GM18858 (cell line): ENCODE data around the gene FMO2.

Experiments used
- ATAC-seq: cut with Tn5 transposase; IDR thresholded peaks from one replicate; pipeline ENCODE4 v1.9.1; 2021; ENCODE audit not compliant: unreplicated experiment

Gene FMO2

DNA sequence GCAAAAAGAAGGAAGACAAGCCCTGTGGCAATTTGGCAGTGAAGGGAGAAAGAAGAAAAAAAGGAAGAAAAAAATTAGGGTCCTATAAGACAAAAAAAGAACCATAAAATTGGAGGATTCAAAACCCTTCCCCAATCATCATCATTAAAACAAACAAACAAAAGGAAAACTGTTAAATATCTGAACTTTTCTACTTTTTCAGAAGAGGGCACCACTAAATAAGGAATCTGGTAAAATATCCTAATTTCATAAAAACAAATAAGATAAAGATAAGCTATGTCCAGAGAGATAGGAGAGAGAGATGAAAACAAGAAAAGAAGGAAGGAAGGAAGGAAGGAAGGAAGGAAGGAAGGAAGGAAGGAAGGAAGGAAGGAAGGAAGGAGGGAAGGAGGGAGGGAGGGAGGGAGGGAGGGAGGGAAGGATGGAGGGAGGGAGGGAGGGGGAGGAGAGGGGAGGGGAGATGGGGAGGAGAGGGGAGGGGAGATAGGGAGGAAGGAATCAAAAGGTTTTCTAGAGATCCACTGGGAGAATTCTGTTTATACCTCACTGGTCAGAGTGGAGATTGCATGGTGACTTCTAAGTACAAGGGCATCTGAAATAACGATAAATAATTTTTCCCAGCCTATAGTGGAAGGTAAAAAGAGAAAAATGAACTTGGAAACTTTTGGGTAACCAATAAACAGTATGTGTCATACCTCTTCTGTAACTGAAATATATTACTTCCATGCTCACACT, 10.4 kb upstream of the FMO2 start:
- ATAC-seq = no peak

DNA sequence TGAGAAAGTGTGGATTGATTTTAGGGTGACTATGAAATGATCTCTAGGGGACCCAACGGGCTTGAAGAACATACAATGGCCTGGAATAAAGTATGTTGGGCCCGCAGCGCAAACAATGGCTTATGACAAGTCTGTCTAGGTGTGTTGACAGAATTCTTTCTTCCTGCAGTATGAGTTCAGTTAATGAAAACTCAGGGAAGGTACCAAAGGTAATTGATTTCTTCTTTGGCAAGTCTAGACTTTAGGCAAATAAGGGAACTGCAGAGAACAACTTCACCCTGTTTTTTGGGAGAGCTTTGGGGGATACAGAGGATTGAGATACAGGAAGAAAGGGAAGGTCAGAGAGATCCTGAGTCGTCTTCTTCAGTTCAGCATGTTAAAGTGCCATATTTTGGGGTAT, 7.8 kb upstream of the FMO2 start:
- ATAC-seq = no peak

- no peak for ATAC-seq
Observed at GRCh38 chr1:171179318-171180227, 5.5 kb upstream of the FMO2 start.

- ATAC-seq = no peak
Observed at GRCh38 chr1:171180670-171181069, 4.4 kb upstream of the FMO2 start.

DNA sequence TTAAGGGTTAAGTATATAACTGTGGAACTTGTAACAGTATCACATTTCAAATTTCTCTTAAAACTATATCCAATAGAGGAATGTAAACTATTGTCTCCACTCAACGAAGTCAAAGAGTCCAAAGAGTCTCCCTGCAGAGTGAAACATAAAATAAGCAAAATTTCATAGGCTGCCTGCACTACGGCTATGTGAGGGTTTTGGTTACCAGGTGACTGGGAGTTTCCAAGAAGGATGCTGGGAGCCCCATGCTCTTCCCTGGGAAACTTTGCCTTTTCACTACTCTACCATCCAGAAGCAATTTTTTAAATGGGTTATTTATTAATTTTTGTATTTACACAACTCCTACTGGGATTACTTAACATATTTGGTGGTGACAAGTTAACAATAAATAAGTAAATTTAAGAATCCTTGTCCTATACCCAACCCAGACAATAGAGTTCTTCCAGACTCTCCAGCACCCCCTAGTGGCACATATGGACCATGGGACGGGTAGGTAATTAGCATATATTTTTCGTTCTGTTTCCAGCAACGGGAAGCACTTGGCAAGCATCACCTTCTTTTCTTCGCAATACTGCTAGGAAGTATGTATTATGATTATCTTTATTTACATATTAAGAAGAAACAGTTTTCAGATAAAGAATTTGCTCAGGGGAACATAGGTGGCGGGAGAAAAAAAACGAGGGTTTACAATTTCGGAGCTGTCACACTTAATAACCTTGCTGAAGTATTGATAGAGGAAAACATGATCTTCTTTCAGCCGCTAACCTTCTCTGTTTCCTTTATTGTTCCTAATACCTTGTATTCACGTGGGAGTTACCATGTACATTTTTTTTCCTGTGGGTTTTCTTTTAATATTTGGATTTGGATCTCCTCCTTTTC, 3.5 kb downstream of the FMO2 start:
- peak; percentile 78 for ATAC-seq

GRCh38 chr1:171191992-171192391, 6.9 kb downstream of the FMO2 start:
- no peak for ATAC-seq

DNA sequence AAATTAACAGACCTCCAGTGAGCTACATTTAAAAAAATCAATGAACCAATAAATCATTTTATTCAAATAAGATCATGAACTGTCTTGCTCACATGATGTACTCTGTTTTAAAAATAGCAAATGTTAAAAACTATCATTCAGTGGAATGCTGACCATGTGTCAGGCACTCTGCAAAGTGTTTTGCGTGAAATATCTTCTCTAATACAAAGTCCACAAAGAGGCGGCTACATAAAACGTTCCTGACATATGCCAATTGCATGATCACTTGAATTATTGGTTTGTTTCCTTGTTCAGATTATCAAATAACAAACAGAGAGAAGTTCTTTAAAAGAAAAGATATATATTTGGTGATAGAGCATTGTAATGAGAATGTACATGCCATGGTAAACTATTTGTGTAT, 10.7 kb downstream of the FMO2 start:
- no peak for ATAC-seq

DNA sequence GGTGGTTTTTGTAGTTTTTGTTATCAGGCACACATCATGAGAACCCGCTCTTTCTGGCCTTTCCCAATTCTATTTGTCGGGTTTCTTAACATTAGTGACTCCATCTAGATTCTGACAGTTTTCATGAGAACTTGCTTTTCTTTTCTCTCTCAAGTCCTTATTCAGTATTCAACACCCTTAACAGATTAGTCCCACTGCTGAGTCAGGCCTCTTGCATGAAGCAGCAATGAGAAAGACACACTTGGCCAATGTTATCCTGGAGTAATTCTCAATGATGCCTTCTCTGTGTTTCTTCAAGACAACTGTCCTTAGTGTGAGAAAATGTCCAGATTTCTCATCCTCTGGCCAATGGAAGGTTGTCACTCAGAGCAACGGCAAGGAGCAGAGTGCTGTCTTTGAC, 11.3 kb downstream of the FMO2 start:
- no peak for ATAC-seq

GRCh38 chr1:171198081-171198480, 13.0 kb downstream of the FMO2 start:
- ATAC-seq = no peak

GRCh38 chr1:171204296-171204695, 19.2 kb downstream of the FMO2 start:
- no peak for ATAC-seq

- ATAC-seq = no peak
Observed at GRCh38 chr1:171206204-171206977, 21.3 kb downstream of the FMO2 start.

DNA sequence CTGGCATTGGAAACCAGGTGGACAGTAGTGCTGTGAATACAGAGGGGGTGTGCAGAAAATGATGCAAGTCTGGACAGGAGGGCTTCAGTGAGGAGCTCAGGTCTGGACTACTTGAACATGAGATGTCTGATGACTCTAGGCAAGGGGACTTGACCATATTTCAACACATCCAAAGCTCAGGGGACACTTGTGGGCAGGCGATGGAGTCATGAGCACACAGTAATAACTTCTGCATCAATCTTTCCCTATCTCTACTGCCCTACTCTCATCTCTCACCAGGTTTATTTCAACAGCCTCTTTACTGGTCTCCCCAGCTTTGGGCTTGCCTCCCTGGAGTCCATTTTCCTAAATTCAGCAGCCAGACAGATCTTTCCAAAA, 21.9 kb downstream of the FMO2 start:
- no peak for ATAC-seq

GRCh38 chr1:171207377-171207776, 22.3 kb downstream of the FMO2 start:
- ATAC-seq = no peak

DNA sequence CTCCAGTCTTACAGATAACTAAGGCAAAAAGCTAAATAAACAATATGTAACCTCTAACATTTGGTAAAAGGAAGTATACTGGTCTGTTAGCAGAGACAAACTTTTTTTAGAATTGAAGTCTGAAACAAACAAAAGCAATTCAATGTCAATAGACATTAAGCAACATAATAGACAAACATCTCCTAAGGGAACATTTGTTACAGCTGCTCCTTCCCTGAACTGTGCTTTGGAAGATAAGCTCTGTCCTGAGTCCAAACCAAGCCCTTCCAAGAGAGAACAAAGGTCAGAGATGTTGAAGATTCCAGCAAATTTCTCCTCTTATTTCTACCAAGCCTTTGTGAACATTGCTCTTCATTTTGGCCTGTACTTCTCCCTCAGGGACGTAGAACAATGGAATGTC, 25.3 kb downstream of the FMO2 start:
- no peak for ATAC-seq

DNA sequence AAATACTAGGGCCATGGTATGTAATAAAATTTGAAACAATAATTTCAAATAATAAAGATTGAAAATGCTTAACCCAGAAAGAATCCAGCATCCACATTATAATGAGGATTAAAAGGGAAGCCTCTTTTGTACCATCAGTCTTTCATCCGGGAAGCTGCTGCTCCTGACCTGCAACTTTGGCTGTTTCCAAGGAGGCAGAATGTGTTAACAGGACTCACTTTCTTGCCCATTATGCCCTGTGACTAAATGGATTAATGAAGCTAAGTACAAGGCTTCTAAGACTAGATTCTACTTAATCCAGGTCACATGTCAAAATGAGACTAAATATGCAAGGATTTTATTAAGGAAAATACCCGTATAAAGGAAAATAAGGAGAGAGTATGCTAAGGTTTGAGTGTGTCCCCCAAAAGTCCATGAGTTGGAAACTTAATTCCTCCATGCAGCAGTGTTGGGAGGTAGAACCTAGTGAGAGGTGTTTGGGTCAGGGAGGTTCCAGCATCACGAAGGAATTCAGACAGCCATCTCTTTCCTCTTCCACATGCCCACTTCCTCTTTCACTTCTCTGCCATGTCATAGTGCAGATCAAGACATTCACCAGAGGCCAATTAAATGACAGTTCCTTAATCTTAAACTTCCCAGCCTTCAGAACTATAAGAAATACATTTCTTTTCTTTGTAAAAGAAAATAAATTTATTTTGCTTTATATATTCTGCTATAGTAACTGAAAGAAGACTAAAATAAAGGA, 27.7 kb downstream of the FMO2 start:
- ATAC-seq = no peak

GRCh38 chr1:171213559-171214454, 28.7 kb downstream of the FMO2 start:
- ATAC-seq = no peak

- ATAC-seq = no peak
Observed at GRCh38 chr1:171217658-171218443, 32.8 kb downstream of the FMO2 start.

- no peak for ATAC-seq
Observed at GRCh38 chr1:171218661-171219060, 33.6 kb downstream of the FMO2 start.
